ENCODE results near the gene DLGAP5. TPM values are rescaled to one million over a fixed set of nuclear protein-coding genes. Genes with fewer than 3 reads are reported as not detected.

The DLGAP5 gene
- 1.3 TPM for polyA plus RNA-seq (2012; ENCODE audit: insufficient read depth, insufficient read length, low read depth)

- Histone ChIP-seq H3K9me3 (no peaks in the 10 kb centered on the region), H3K36me3 (no peaks in the 10 kb centered on the region; the same call in 1 of the 2 replicates), H3K27me3 (no peaks in the 10 kb centered on the region), H3K4me1 (peaks cover 3% of the 10 kb centered on the region; the same call in 1 of the 2 replicates), H3K4me3 (ENCODE audit: low read depth, low read length) (peak within 1 kb of the TSS; percentile 92)
- DNase-seq, result peak; percentile 95
- TF ChIP-seq, protein P1, sequence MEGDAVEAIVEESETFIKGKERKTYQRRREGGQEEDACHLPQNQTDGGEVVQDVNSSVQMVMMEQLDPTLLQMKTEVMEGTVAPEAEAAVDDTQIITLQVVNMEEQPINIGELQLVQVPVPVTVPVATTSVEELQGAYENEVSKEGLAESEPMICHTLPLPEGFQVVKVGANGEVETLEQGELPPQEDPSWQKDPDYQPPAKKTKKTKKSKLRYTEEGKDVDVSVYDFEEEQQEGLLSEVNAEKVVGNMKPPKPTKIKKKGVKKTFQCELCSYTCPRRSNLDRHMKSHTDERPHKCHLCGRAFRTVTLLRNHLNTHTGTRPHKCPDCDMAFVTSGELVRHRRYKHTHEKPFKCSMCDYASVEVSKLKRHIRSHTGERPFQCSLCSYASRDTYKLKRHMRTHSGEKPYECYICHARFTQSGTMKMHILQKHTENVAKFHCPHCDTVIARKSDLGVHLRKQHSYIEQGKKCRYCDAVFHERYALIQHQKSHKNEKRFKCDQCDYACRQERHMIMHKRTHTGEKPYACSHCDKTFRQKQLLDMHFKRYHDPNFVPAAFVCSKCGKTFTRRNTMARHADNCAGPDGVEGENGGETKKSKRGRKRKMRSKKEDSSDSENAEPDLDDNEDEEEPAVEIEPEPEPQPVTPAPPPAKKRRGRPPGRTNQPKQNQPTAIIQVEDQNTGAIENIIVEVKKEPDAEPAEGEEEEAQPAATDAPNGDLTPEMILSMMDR (IDR thresholded peaks at IDR 0.05; ENCODE audit: low read depth, low read length), result no peak
Observed at GRCh38 chr14:55191203-55192053, at the start of gene DLGAP5. DLGAP5 (minus strand) TSS chr14:55191585; CDS start chr14:55189179, 2,406 bp downstream.

- peaks cover 11% of the 10 kb centered on the region for H3K27me3 ChIP-seq
- H3K9me3 ChIP-seq, result no peaks in the 10 kb centered on the region
- H3K36me3 ChIP-seq, result no peaks in the 10 kb centered on the region
- TF ChIP-seq, protein P1 (IDR thresholded peaks at IDR 0.05; ENCODE audit: low read depth, low read length), result no peak
- H3K4me3 ChIP-seq (ENCODE audit: low read depth, low read length), result peak overlapping the region; percentile 21; the same call in 1 of the 2 replicates
- H3K4me1 ChIP-seq, result no peaks in the 10 kb centered on the region
- peak; percentile 57 for DNase-seq
Observed at GRCh38 chr14:55240526-55241178, 49.3 kb upstream of the DLGAP5 start.

DNA sequence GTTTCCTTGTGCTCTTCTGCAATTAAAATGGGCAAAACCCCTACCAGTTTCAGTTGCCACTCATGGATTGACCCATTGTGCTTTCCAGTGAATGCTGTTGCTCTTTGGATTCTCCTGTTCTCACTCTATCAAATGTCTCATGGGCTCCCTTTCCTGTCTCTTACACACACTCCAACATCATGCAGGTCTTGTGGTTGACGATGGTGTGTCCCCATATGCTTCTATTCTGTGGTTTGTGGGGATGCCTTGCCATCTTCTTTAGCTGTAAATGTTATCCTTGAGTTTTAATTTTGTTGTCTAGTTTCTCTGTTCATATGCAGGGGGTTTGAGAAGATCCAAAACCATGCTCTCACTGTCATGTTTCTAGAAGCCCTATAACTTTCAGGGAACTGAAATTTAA is 47.9 kb upstream of the DLGAP5 start:
- Histone ChIP-seq H3K27me3 (peaks cover 15% of the 10 kb centered on the region), H3K9me3 (no peaks in the 10 kb centered on the region), H3K36me3 (no peaks in the 10 kb centered on the region), H3K4me3 (ENCODE audit: low read depth, low read length) (no peak overlapping the region), H3K4me1 (no peaks in the 10 kb centered on the region)
- TF ChIP-seq, protein P1 (IDR thresholded peaks at IDR 0.05; ENCODE audit: low read depth, low read length), result no peak
- no peak for DNase-seq

GRCh38 chr14:55238019-55238680 is 46.8 kb upstream of the DLGAP5 start:
- TF ChIP-seq, protein P1 (IDR thresholded peaks at IDR 0.05; ENCODE audit: low read depth, low read length), result no peak
- H3K4me3 ChIP-seq (ENCODE audit: low read depth, low read length), result no peak overlapping the region
- DNase-seq, result no peak
- H3K4me1 ChIP-seq, result no peaks in the 10 kb centered on the region
- H3K36me3 ChIP-seq, result no peaks in the 10 kb centered on the region
- no peaks in the 10 kb centered on the region for H3K9me3 ChIP-seq
- H3K27me3 ChIP-seq, result peaks cover 27% of the 10 kb centered on the region

GRCh38 chr14:55233591-55233990 is 42.2 kb upstream of the DLGAP5 start:
- Histone ChIP-seq H3K27me3 (peaks cover 30% of the 10 kb centered on the region), H3K4me3 (ENCODE audit: low read depth, low read length) (no peak overlapping the region), H3K36me3 (no peaks in the 10 kb centered on the region), H3K9me3 (no peaks in the 10 kb centered on the region), H3K4me1 (no peaks in the 10 kb centered on the region)
- TF ChIP-seq, protein P1 (IDR thresholded peaks at IDR 0.05; ENCODE audit: low read depth, low read length), result no peak
- no peak for DNase-seq
